NCI-H2171 treated with DMSO at 0.1 percent for 48 hours (cell line): Measurements from ENCODE around the gene TM7SF2.

ENCODE experiments used
- DNase-seq: peaks from one replicate; lab custom pipeline; 2025; lab: John Stamatoyannopoulos, UW

The TM7SF2 gene

DNA sequence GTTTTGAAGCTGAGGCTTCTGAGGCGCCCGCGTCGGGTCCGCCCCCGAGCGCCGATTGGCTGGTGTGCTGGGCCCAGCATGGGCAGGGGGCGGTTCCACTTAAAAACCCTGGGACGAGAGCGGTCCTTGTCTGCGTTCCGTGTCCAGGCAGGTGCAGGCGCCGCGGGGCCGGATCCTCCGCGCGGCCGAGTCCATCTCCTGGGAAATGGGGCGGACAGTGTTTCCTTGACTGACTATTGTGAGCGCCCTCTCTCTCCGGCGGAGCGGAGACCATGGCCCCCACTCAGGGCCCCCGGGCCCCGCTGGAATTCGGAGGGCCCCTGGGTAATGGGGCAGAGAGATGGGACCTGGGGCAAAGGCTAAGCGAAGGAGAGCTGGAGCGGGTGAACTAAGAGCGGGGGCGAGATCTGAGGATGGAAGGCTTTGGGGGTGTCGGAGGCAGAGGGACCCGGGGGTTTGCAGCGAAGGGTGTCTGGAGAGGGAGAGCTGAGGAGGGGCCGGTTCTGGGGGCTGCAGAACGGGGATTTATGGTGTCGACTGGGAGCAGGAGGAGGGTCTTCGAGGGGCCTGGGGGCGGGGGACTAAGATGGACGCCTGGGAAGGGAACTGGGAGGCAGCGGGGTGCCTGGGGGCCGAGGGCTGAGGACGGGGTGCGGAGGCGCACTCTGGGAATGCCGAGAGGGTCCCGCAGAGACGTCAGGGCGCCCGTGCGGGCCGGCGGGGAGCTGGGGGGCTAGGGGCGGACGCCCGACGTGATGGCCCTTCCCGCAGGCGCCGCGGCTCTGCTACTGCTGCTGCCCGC is at the start of gene TM7SF2:
Gene TM7SF2 (plus strand): TSS at position 129 of the 802 bp plus-strand sequence. CDS start 144 bp downstream, at position 273.
- DNase-seq, result peak; percentile 90

DNA sequence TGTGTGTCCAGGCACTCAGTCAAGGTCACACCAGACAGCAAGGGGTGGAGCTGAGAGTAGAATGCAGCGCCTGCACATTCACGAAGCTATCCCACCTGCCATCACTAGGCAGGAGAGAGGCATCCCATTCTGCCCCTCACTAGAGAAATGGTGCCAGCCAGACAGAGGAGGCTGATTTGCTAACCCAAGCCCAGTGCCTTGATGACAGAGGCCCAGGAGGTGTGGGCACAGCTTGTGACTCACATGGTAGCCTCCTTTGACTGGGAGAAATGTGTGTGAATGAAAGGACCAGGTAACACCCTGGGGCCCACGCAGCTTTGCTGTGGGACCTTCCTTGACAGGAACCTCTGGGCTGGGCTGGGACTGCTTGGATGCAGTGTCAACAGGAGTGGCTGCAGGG is 48.1 kb upstream of the TM7SF2 start:
- DNase-seq, result no peak

DNA sequence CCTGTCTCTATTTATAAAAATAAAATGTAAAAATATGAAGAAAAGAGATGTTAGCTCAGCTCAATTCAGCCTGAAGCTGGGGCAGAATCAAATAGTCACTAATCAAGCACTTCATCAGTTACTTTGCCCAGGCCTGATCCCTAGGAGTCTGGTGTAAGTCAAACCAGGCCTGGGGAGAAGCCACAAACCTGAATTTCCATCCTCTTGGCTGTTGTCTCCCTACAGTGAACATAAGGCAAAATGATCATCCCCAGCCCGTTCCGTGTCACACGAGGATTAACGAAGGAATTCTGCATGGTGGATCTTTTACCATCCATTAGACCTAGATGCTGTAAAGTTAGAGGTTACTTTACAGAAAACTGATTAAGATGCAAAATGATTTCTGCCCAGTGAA is 46.8 kb upstream of the TM7SF2 start:
- DNase-seq, result no peak

DNA sequence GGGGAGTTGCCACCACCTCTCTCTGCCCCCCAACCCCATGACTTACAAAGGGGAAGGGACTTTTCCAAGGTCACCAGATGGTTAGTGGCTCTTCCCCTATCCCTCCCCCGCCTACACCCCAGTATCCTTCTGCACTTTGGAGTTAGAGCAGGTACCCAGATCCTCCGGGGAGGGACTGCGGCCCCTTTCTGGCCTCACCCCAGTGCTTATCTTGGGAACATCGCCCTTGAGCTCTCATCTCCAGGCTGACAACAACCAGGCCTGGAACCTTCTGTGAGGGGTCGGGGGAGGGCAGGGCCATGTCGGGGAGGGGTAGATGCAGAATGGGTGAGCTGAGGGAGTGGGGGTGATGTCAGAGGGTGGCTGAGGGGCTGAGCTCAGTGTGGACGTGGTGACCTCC is 45.8 kb upstream of the TM7SF2 start:
- DNase-seq, result no peak

DNA sequence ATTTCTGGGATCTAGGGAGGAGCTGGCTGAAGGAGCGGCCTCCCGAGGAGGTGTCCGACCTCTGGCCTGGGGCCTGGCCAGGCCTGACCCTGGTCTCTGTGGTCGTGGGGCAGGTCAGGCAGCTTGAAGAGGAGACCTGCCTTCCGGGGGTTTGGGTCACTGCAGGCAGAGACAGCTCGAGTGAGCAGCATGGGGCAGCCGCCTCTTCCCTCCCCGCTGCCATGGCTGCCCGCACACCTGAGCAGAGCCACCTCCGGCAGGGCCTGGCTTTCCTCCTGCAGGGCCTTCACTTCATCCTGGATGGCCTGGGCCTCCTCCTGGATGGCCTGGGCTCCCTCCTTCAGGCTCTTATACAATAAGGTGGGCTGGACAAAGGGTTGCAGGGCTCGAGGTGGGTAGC is 45.4 kb upstream of the TM7SF2 start:
- no peak for DNase-seq

DNA sequence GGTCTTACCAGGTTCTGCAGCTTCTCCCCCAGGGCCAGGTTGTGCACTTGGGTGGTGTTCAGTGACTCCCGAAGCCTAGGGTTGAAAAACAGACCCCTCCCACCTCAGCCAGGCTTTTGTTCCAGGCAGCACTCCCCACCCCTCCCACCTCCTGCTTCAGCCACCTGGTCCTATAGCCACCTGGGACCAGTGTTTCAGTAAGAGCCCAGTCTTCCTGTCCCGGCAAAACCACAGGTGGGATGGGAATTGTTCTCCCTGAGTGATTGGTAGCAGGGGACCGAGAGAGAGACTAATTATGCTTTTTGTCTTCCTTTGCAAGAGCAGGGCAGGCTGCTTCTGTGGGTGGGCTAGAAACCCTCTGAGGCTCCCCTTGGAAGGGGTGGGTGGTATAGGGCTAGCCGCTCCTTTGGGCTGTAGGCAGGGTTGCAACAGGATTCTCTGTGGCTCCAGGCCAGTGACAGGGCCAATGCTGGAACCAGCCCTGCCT is 44.8 kb upstream of the TM7SF2 start:
- peak; percentile 97 for DNase-seq

DNA sequence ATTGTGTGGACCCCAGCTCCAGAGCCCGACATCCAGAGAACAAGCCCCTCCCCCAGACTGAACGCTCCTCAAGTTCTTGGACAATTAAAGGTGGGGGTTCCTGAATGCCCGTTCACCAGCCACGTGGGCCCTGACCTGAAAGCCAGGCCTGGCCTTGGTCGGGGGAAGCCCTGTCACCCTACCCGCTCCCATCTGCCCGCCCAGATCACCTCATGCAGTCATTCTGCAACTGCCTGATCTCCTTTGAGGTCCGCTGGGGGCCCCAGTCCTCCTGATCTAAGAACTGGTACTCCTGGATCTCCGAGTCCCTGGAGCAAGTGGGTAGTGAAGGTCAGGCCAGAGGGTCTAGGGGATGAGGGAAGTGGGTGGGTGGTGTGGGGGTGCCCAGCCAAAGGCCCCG is 44.2 kb upstream of the TM7SF2 start:
- no peak for DNase-seq

DNA sequence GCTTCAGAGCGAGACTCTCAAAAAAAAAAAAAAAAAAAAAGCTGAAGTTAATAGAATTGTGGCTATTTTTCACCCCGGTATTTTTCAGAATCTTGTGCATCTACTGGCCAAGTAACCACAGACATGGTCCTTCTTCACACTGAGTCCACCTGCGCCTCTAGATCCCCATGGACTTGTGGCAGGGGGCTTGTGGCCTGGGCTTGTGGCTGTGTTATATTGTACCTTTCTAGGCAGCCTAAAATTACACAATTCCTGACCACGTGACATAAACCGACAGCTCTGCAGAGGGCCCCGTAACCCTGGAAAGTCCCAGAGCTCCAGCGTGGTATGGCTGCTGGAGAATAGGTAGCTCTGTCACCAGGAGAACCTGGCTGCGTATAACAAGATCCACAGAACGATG is 42.5 kb upstream of the TM7SF2 start:
- DNase-seq, result no peak

DNA sequence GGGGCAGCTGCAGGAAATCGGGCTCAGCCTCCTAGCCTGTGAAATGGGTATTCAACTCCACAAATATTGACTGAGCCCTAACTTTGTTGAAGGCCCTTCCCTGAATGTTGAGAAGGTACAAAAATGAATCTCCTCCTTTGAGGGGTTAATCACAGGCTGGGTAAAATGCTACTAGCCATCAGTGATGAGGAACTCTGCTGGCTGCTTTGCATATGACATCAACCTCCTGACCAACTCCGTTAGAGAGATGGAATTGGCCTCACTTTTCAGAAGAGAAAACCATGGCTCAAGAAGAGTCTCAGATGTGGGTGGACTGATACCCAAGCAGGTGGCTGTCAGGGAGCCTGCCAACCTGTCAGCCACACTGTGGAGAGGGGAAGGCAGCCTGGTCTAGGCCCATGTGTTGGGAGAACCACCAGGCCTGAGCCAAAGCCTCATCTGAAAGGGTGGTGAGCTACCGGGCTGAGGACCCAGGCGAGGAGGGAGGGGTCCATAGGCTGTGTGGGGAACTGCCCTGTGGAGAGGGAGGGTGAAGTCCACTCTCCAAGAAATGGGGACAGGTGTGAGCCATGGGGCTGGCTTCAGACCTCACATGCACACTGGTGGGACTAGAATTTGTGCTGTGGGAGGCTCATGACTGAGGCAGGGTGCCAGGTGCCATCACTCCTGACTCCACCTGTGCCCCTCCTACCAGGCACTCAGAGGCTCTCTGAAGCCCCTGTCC is 39.6 kb upstream of the TM7SF2 start:
- no peak for DNase-seq

DNA sequence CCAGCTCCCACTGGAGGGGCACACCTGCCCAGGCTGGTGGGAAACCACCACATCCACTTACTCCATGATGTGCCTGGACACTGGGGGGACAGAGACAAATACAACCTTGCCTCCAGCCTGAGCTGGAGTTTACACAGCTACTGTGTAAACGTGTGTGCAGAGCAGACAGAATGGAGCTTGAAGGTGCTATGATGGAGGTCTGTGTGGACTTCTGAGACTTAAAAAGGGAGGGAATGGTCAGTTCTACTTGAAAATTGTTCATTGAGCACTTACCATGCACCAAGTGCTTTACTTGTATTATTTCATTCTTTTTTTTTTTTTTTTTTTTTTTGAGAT is 39.1 kb upstream of the TM7SF2 start:
- DNase-seq, result no peak

DNA sequence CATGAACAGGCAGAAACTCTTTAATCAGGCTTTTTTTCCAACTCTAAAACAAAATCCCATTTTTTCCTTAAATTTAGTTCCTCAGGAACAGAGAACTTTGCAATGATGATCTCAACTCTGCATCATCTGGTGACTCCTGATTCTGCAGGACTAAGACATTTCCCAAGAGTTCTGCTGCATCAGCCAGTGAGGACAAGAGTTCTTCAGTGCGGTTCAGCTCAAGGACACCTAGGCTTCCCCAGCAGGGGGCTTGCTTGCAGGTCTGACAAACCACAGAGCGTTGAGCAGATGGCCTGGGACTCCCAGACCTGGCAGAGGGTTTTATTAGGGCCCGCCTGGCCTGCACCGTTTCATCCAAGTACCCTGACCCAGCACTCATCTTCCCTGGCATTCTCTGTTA is 34.2 kb upstream of the TM7SF2 start:
- peak; percentile 75 for DNase-seq

DNA sequence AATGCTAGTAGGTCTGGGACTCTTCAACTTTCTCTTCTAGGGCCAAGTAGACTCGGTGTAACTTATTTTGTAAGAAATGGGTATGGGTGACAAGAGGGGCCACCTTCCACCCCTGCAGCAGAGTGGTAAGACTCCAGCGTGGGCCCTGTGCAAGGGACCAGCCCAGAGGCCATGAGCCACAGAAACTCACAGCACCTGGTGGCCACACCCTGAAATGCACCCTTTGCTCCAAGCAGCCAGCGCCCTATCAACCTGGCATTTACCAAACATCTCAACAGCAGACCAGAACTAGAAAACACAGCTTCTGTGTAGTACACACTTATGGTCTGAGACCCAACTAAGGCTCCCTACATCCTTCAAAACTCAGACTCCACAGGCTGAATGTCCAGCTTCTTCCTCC is 33.5 kb upstream of the TM7SF2 start:
- peak; percentile 44 for DNase-seq

DNA sequence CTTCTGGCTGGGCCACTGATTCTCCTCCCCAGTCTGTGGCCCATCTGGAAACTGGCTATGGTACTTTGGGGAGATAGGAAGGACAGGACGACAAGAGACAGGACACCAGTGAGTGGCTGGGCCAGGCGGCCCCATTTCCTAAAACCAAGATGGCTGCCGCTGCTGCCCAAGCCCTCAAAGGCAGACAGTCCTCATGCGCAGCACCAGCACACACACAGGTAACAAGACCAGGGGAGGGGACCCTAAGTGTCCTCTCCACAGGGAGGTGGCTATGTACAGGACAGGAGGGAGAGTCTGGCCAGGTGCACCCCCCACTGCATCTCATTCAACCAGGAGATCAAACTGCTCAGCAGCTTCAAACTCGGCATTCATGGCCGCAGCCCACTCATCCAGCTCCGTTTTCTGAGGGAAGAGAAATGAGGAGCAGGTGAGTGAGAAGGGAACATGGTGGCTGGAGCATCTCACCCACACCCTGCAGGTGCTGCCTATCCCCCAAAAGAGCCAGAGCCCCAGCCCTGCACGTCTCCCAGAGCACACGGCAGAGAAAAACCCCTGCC is 32.8 kb upstream of the TM7SF2 start:
- DNase-seq, result no peak

DNA sequence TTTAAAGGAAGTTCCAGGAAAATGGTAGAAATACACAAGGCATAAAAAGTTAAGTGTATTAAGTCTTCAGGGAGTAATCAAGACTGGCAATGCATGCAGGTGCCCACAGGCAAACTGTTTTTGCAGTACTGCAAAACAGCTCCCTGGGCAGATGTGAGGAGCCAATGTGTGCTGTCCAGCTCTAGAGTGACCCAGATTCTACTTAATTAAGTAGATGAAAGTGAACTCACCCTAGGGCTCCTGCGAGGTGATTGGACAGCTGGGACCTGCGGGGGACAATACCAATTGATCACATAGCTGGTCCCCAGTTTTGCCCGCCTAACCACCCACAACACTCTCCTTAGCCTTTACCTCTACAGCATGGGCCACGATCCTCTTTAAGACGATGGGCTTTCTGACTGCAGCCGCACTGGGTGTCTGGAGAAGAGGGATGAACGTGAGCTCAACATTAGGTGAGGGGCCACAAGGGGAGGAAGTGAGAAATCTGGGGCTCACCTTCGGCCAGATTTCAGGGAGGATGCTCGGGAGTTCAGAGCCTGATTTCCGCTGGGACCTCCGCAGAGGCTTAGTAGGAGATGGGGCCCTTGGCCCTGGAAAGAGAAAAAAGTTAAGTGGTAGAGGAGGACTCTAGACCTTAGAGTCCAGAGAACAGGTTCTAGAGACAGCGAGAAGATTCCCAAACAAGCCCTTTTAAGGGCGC is 28.4 kb upstream of the TM7SF2 start:
- no peak for DNase-seq

DNA sequence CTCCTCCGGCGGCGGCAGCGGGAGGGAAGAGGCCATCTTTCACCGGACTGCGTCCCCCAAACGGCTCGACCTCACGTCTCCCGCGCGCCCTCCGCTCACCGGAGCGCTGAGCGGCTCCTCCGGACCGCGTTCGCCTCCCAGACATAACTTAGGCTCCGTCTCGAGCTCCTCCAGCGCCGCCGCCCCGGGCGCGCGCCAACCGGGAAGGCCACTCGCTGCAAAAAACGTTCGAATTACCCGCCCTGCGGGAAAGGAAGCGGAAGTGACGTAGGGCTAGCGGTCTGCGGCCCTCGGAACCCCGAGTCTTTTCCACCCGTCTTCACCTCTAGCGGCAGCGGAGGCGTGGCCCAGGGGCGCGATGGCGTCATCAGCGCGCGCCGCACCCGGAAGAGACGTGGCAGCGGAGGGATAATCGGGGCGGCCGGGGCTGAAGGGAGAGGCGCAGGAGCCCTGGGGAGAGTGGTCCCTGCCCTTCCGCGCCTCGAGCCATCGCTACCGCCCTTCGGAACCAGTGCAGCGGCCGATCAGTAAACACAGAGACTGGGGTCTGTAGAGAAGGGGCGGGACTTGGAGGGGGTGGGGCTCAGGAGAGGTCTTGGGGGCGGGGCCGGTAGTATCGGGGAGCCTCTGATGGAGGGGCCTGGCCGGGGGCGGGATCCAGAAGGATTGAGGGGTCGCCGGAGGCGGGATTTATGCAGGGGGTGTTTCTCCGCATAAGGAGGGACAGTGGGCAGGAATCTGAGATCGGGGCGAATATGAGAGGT is 27.7 kb upstream of the TM7SF2 start, which contains the start of the genes CDCA5 and ZFPL1:
Gene CDCA5 (minus strand): TSS at position 207 of the 764 bp plus-strand sequence. CDS start 62 bp downstream, at position 145.
Gene ZFPL1 (plus strand): TSS at position 389 of the 764 bp plus-strand sequence. CDS start 477 bp downstream, outside the sequence.
- DNase-seq, result peak; percentile 97

DNA sequence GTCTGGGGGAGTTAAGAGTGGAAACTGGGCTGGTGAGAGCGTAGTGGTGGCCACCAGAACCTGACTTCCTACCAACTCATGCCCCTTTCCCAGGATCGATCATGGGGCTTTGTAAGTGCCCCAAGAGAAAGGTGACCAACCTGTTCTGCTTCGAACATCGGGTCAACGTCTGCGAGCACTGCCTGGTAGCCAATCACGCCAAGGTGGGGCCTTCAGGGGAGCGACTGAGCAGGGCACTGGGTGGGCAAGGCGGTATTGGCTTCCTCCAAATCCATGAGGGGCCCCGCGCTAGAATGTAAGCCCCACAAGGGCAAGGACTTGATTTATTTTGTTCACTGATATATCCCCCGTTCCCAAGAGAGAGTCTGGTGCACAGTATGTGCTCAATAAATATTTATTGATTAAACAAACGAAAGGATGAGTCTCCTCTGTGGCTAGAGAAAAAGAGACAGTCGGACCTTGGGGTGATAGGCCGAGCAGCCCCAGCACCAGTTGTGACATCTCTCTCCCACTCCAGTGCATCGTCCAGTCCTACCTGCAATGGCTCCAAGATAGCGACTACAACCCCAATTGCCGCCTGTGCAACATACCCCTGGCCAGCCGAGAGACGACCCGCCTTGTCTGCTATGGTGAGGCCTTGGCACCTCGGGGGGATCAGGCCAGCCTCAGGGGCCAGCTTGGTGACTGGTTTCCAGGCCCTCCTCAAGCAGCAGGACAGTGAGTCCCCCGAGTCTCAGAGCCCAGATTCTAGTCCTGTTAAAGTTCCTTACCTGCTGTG is 26.9 kb upstream of the TM7SF2 start:
- no peak for DNase-seq

DNA sequence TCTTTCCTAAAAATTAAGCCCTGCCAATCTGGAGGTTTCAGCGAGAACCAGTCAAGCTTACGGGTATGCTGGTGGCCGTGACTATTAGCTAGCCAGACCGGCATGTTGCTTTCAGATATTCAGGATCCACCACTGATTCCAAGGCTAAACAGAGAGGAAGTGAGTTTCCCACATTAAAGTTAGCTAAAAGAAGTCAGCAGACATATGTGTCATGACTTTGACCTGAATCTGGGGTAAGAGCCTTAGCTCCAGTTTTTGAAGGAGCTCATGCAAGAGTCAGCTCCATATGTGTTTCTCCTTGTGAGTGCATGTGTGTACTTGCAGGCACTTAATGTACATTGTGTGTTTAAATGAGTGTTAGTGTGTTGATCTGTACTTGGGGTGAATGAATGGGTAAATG is 26.2 kb upstream of the TM7SF2 start:
- no peak for DNase-seq

DNA sequence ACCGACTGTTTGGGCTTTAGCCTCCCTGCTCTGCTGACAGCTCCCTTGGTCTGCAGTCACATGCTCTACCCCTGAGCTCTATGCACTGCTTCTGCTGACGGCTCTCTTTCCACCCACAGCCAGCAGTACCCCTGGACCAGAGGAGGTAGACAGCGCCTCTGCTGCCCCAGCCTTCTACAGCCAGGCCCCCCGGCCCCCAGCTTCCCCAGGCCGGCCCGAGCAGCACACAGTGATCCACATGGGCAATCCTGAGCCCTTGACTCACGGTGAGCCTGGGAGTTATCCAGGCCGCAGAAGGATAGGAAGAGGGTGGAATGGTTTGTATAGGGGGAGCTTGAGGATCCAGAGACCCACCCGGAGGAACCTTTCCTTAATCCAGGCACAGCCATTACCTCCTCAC is 24.9 kb upstream of the TM7SF2 start:
- DNase-seq, result no peak

DNA sequence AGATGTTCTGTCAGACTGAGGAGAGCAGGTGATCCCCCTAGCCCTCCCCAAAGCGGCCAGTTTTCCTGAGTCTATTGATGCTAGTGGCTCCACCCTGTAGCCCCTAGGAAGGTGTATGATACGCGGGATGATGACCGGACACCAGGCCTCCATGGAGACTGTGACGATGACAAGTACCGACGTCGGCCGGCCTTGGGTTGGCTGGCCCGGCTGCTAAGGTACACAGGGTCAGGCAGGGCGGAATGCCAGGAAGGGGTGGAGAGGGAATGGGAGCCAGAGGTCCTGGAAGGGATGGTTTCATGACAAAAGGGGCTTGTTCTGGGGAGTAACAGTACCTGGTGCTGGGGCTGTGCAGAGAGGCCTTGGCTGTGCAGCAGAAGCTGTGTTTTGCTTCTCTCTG is 24.5 kb upstream of the TM7SF2 start:
- no peak for DNase-seq

DNA sequence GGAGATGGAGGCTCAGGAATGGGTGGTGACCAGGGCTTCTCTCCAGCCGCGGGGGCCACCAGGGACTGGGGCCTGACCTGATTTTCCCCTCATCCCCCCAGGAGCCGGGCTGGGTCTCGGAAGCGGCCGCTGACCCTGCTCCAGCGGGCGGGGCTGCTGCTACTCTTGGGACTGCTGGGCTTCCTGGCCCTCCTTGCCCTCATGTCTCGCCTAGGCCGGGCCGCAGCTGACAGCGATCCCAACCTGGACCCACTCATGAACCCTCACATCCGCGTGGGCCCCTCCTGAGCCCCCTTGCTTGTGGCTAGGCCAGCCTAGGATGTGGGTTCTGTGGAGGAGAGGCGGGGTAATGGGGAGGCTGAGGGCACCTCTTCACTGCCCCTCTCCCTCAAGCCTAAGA is 23.8 kb upstream of the TM7SF2 start:
- DNase-seq, result no peak

DNA sequence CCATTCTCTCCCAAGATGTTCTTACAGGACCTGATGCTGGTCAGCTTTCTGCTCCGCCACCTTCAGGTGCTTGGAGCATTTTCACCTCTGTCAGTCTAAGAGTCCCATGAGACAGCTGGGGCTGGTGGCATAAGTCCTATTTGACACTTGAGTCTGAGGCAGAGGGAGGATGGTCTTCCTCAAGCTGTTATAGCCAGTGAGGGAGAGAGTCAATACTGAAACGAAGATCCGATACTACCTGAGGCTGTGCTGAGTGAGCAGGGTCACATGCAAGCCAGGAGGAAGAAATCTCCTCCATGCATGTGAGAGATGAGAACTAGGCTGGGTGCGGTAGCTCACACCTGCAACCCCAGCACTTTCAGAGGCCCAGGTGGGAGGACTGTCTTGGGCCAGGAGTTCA is 22.1 kb upstream of the TM7SF2 start:
- DNase-seq, result no peak
